Measurements from ENCODE around the gene CYBC1. TPM values are rescaled to one million over a fixed set of nuclear protein-coding genes. Genes with fewer than 3 reads are reported as not detected.
A peak's percentile ranks its signal among the peaks of the same experiment; 100 is the strongest.
"Not testable (repeated sequence)": the region's sequence is repeated elsewhere in the genome, so short reads cannot be mapped to it uniquely, and the experiment has no call there.

CYBC1 gene
- total RNA-seq, 3 donors from 2014 or later (not counting 1 experiment from before 2014, with no cell fraction given), result 168 to 219 (median 192) TPM

- H3K27me3 Mint-ChIP-seq (ENCODE audit: low read depth in 2 of 2), result no peaks in the 10 kb centered on the region
- Histone ChIP-seq H3K4me3 (ENCODE audit: low read length) (no peak overlapping the region), H3K27ac (ENCODE audit: low read length) (no peak overlapping the region), H3K36me3 (ENCODE audit: control insufficient read depth, insufficient read depth, low read length) (peaks cover 69% of the 10 kb centered on the region), H3K27me3 (ENCODE audit: control insufficient read depth, insufficient read depth, low read length) (no peaks in the 10 kb centered on the region), H3K9me3 (ENCODE audit: control insufficient read depth, insufficient read depth, low read length) (no peaks in the 10 kb centered on the region), H3K4me1 (ENCODE audit: control insufficient read depth, insufficient read depth, low read length) (peaks cover 9% of the 10 kb centered on the region)
- no peaks in the 10 kb centered on the region for H3K9me3 Mint-ChIP-seq
- H3K4me1 Mint-ChIP-seq, result peaks cover 28 to 42% of the 10 kb centered on the region in 2 donors
- DNase-seq (no peak), ATAC-seq (no peak)
- WGBS (ENCODE audit: insufficient coverage), result 96% methylated on average over 7 of the region's 7 CpGs
- H3K27ac Mint-ChIP-seq, result peak overlapping the region; percentile 56 to 67
- no peak overlapping the region for H3K4me3 Mint-ChIP-seq
- peaks cover 17% of the 10 kb centered on the region for H3K36me3 Mint-ChIP-seq
- TF ChIP-seq CTCF (IDR thresholded peaks at IDR 0.05), result no peak
- intact Hi-C loops (cut with micrococcal nuclease), result no loop called here
Measured at GRCh38 chr17:82463925-82464566, 13.5 kb upstream of the CYBC1 start.

GRCh38 chr17:82463391-82463790, 12.8 kb upstream of the CYBC1 start:
- no peak overlapping the region for H3K4me3 ChIP-seq (ENCODE audit: low read length)
- peaks cover 17% of the 10 kb centered on the region for H3K36me3 Mint-ChIP-seq
- H3K4me3 Mint-ChIP-seq, result no peak overlapping the region
- no peak for ATAC-seq
- H3K27ac ChIP-seq (ENCODE audit: low read length), result no peak overlapping the region
- peak overlapping the region; percentile 26 to 56 for H3K27ac Mint-ChIP-seq
- no peak for TF ChIP-seq CTCF (IDR thresholded peaks at IDR 0.05)
- H3K9me3 ChIP-seq (ENCODE audit: control insufficient read depth, insufficient read depth, low read length), result no peaks in the 10 kb centered on the region
- peaks cover 31 to 45% of the 10 kb centered on the region in 2 donors for H3K4me1 Mint-ChIP-seq
- no peak for DNase-seq
- no peaks in the 10 kb centered on the region for H3K27me3 Mint-ChIP-seq (ENCODE audit: low read depth in 2 of 2)
- H3K9me3 Mint-ChIP-seq, result no peaks in the 10 kb centered on the region
- no peaks in the 10 kb centered on the region for H3K27me3 ChIP-seq (ENCODE audit: control insufficient read depth, insufficient read depth, low read length)
- intact Hi-C loops (cut with micrococcal nuclease), result no loop called here
- WGBS (ENCODE audit: insufficient coverage), result 96% methylated on average over 6 of the region's 6 CpGs
- peaks cover 62% of the 10 kb centered on the region for H3K36me3 ChIP-seq (ENCODE audit: control insufficient read depth, insufficient read depth, low read length)
- H3K4me1 ChIP-seq (ENCODE audit: control insufficient read depth, insufficient read depth, low read length), result peaks cover 11% of the 10 kb centered on the region

GRCh38 chr17:82461827-82462524, 11.4 kb upstream of the CYBC1 start:
- Mint-ChIP-seq H3K4me1 (peaks cover 43 to 55% of the 10 kb centered on the region in 2 donors), H3K27ac (peak overlapping the region; percentile 19 to 47), H3K36me3 (peaks cover 17% of the 10 kb centered on the region), H3K4me3 (no peak overlapping the region), H3K9me3 (no peaks in the 10 kb centered on the region), H3K27me3 (ENCODE audit: low read depth in 2 of 2) (no peaks in the 10 kb centered on the region)
- Histone ChIP-seq H3K4me3 (ENCODE audit: low read length) (no peak overlapping the region), H3K9me3 (ENCODE audit: control insufficient read depth, insufficient read depth, low read length) (no peaks in the 10 kb centered on the region), H3K4me1 (ENCODE audit: control insufficient read depth, insufficient read depth, low read length) (peaks cover 18% of the 10 kb centered on the region), H3K27me3 (ENCODE audit: control insufficient read depth, insufficient read depth, low read length) (no peaks in the 10 kb centered on the region), H3K27ac (ENCODE audit: low read length) (no peak overlapping the region), H3K36me3 (ENCODE audit: control insufficient read depth, insufficient read depth, low read length) (peaks cover 55% of the 10 kb centered on the region)
- intact Hi-C loops (cut with micrococcal nuclease), result no loop called here
- no peak for TF ChIP-seq CTCF (IDR thresholded peaks at IDR 0.05)
- 97% methylated on average over 10 of the region's 10 CpGs for WGBS (ENCODE audit: insufficient coverage)
- DNase-seq (no peak), ATAC-seq (no peak)

GRCh38 chr17:82459936-82460335, 9.4 kb upstream of the CYBC1 start:
- Histone ChIP-seq H3K36me3 (ENCODE audit: control insufficient read depth, insufficient read depth, low read length) (peaks cover 39% of the 10 kb centered on the region), H3K4me1 (ENCODE audit: control insufficient read depth, insufficient read depth, low read length) (peaks cover 18% of the 10 kb centered on the region)
- H3K27ac ChIP-seq (ENCODE audit: low read length); ATAC-seq; H3K9me3 ChIP-seq (ENCODE audit: control insufficient read depth, insufficient read depth, low read length); H3K27me3 Mint-ChIP-seq (ENCODE audit: low read depth in 2 of 2); H3K9me3 Mint-ChIP-seq; DNase-seq; H3K4me3 Mint-ChIP-seq; H3K27me3 ChIP-seq (ENCODE audit: control insufficient read depth, insufficient read depth, low read length); H3K4me3 ChIP-seq (ENCODE audit: low read length): not testable (repeated sequence)
- Mint-ChIP-seq H3K36me3 (peaks cover 11% of the 10 kb centered on the region), H3K27ac (peak overlapping the region in 1 of 2 donors; percentile 99), H3K4me1 (peaks cover 35 to 47% of the 10 kb centered on the region in 2 donors)
- intact Hi-C loops (cut with micrococcal nuclease), result loop anchor here (2.0 kb wide), 1 partner anchor 41 kb away; the partner anchor contains the start of genes HEXD and OGFOD3
- 97% methylated on average over 9 of the region's 9 CpGs for WGBS (ENCODE audit: insufficient coverage)
